NCI-H82 treated with DMSO at 0.1 percent for 48 hours (cell line): ENCODE measurements around the gene OLIG3.

Experiments
- DNase-seq: peaks from one replicate; lab custom pipeline; 2025; ENCODE audit not compliant: unreplicated experiment; lab: John Stamatoyannopoulos, UW

OLIG3 gene

DNA sequence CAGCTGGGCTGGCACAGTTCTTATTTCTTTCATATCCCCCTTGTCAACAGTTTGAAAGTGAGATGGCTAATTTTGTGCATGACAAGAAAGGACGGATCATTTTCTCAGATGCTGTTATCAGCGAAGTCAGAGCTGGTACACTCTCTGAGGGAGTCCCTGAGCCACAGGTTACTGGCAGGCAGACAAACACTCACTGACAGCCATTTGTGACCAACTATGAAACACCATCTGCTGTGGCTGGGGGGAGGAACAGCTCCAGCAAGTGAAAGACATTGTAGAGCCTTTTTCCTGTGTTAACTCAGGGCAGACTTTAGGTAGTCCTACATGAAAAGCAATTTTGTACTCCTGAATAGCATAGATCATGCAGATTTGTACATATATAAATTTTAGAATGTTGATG lies 22.2 kb downstream of the OLIG3 start:
- no peak for DNase-seq

DNA sequence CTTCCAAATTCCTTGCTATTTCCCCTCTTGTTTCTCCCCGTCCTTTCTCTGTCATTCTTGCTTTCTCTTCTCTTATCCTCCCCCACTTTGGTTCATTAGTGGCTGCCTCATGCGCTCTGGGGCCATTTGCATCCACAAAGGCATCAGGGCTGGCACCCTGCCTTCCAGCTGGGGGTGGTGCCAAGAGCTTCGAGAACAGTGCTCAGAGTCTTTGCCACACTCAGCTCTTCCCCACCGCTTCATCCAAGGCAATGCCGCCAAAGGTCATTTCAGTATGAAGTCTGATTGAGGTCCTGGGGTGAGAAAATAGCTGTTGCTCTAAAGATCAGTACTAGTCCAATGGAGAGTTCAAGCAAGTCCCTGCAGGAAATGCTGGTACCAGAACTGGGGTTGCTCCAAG lies 22.7 kb downstream of the OLIG3 start:
- DNase-seq, result no peak

DNA sequence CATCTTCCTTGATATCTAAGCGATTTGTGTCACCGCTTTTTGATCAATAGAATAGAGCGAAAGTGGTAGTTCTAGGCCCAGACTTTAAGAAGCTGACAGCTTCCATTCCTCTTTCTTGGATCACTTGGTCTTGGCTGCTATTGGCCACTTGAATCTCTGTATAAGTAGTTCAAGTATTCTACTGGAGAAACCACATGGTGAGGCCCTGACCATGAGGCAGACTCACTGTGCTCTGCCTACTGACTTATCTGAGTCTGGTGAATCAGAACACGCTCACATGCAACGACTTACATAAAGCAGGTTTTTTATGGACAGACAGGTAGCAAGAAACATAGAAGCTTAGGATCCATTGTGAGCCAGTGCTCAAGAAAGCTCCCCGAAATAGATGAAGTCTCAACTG lies 27.0 kb downstream of the OLIG3 start:
- no peak for DNase-seq

DNA sequence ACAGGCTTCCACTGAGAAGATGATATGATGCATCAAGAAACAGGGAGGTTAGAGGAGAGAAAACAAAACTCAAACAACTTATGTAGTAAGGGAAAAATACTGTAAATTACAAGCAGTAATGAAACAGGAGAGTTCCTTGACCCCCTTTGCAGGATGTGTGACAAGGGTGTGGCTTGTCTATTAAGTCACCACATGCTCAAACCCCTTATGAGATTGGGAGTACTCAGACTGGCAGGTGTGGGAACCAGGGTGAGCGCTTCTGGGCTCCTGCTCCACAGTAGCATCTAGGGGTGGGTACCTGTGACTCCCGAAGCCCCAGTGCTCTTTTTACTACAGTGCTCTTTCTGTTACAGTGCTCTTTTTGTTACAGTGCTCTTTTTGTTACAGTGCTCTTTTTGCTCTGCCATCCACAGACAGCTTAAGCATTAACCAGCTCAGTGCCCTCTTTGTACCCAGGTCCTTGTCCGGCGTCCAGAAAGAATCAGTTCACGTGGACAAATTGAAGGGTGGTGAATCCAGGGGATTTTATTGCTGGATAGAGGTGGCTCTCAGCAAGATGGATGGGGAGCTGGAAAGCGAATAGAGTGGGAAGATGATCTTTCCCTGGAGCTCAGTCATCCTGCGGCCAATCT lies 28.7 kb downstream of the OLIG3 start:
- no peak for DNase-seq

DNA sequence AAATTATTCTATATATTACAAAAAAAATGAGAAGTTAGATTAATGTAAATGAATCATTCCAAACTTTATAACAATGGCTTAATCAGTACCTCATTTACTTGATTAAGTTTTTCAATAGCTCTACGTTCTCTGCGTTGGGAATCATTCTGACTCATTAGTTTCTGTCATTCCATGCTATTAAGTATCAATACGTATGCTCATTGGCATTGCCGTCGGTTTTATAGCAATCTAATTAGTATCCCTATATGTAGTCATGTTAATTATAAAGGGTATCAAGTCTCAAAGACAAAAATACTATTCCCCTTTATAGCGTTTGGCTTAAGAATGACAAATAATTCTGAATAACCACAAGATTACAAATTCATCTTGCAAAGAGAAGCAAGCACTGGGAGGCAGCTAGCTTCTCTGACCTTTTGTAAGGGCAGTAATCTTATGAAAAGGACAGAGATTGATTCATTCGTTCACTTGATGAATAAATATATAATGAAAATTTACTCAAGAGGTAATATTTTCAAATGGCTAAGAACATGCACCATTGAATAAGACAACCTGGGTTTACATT lies 41.8 kb downstream of the OLIG3 start:
- DNase-seq, result no peak

DNA sequence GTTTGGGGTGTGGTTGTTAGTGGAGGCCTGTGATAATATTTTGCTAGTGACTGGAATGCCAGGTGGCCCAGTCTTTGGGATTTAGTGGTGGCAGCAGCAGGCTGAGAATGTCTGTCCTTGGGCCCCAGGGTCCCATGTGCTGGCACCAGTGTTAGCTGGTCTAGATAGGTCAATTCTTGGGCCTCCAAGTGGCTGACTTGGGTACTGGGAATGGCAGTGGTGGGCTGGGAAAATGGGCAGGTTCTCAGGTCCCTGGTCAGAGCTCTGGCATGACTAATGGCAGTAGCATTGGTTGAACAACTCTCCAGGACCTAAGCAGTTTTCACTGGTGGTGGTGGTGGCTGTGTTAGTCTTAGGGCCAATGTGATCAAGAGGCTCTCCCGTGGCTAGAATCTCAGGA lies 50.3 kb downstream of the OLIG3 start:
- DNase-seq, result no peak
